Ecto neural progenitor cell (in vitro differentiated cells): ENCODE measurements around the gene AUTS2.

Source experiments
- DNase-seq: peaks from one replicate; pipeline ENCODE4 v3.0.0-alpha.2; 2018; ENCODE audit warnings: low spot score

AUTS2 gene

GRCh38 chr7:69599955-69600709, 1.9 kb downstream of the AUTS2 start:
- DNase-seq = peak; percentile 69

- no peak for DNase-seq
These were observed 2.6 kb downstream of the AUTS2 start for GRCh38 chr7:69600710-69601519.

GRCh38 chr7:69602522-69602921, 4.2 kb downstream of the AUTS2 start:
- no peak for DNase-seq

- DNase-seq = no peak
These were observed 5.1 kb downstream of the AUTS2 start for GRCh38 chr7:69603351-69603750.

DNA sequence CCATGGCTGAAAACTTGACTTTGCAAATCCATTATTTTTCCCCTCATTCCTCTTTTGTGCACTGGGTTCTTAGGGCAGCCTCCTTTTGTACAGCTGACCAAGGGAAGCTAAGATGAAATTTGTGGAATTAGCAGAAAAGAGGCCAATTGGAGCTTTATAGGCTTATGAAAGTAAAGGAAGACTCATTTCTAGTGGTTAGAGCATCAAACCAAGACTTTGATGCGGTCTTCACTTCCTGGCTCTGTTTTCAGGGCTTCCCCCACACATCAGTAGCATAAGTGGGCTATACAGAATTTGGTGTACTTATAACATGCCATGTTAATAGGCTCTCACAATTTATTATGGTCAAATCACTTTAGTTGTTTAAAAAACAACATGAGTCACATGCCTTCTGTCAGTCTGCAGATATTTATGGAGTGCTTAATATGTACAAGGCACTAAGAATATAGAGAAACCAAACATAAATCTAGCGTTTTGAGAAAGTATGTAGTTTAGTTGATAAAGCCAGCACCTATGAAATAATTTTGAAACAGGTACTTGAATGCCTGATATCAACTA, 5.7 kb downstream of the AUTS2 start:
- DNase-seq = no peak

GRCh38 chr7:69605070-69605469, 6.8 kb downstream of the AUTS2 start:
- DNase-seq = no peak

- no peak for DNase-seq
These were observed 7.3 kb downstream of the AUTS2 start for GRCh38 chr7:69605546-69605945.

DNA sequence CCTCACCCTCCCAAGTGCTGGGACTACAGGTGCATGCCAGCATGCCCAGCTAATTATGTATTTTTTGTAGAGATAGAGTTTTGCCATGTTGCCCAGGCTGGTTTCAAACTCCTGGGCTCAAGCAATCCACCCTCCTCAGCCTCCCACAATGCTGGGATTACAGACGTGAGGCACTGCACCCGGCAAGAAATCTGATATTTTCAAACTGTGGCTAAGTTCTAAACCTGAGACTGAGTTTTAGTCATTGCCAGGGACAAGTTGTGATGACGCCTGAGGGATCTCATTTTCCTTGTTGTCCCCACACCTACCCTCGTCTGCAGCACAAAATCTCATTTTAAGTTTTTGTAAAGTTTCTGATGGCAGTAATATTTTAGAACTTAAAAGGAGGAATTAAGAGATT, 9.8 kb downstream of the AUTS2 start:
- DNase-seq = no peak

DNA sequence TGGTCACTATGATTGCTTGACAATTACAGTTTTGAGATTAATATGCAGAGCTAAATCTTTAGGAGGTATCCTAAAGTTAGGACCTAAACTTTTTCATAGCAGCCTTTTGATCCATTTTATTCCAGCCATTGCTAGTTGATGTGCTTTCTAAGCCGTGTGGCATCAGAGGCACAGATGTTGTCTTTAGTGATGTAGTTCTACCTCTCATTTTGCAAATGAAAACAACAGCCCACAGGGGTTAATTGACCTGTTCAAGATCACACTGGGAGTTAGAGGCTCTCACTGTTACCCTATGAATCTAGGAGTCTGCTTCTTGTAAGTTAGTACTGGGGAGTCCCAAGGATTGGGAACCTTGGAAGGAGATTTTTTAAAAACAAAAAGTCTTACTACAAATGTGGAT, 10.6 kb downstream of the AUTS2 start:
- no peak for DNase-seq

- no peak for DNase-seq
These were observed 11.5 kb downstream of the AUTS2 start for GRCh38 chr7:69609541-69610373.

DNA sequence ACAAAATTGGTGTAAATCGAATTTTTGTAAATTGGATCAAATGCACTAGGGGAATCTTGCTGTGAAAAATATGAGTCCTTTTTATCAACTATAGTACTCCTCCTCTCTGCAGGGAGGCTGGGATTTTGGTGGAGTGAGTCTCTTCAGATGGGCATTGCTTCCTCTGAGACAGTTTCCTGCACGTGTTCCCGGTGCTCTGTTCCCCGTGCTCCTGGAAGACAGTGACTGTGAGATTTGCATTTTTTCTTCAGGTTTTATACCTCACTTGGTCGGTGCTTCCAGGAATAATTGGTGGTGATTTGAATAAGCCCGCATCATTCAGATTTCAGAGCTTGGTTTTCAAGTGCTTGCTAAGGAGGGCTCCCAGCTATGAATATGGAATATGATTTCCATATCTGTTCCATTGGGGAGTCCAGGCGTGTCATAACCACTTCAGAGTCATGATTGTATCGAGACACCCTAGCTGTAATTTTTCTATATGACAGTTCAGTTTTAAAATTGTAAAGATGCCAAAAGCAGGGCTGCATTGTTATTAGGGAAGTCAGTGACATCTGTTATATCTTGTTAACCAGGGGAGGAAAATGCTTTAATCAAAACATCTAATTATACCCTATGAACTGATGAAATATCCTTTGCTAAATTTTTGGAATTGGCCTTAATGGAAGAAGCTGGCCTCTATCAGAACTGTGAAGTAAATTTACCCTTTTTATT, 12.3 kb downstream of the AUTS2 start:
- DNase-seq = no peak

DNA sequence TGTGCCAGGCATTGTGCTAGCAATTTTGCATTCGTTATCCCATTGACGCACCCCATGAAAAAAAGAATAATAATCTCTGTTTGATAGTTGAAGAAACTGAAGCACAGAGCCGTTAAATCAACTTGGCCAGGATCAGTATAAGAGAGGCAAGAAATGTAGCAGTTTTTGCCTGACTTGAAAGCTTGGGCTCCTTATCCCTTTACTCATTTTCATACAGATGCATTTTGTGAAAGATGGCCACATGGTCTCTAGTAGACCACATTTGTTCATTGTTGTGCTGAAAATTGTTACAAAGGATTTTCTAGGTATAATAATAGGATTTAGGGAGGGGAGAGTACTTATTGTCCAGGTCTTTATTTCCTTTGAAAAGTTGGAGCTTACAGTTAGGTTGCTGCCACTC, 14.7 kb downstream of the AUTS2 start:
- no peak for DNase-seq

DNA sequence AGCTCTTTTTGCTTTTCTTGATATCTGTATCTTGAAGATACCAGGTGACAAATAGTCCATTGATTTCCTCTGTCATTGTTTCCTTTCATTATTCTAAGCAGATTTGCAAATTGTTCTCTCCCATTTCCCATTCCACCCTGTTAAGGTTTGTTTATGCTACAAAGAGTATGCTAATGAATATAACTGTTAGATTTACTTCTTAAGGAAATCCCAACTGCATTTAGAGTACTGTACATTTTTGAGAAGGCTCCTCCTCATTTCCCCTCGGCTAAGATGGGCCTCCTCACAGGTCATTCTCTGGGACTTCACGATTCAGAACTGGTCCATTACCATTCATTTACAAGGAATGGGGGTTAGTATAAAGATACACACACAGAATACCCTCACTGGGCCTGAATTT, 15.6 kb downstream of the AUTS2 start:
- DNase-seq = no peak

GRCh38 chr7:69615685-69616084, 17.4 kb downstream of the AUTS2 start:
- no peak for DNase-seq

DNA sequence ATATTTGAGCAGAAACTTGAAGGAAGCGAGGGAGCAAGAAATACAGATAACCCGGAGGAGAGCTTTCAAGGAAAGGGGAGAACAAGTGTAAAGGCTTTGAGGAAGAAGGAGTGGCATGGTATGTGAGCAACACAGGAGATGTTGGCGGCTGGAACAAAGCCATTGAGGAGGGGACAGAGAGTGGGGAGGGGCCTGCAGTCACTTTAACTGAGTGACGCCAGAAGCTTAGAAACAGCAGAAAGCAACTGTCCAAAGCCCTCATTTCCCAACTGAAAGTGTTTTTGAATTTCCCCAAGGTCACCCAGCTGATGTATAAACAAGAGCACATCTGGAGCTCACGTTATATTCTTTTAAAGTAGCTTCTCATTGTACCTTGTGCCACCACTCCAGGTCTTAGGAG, 19.1 kb downstream of the AUTS2 start:
- no peak for DNase-seq

DNA sequence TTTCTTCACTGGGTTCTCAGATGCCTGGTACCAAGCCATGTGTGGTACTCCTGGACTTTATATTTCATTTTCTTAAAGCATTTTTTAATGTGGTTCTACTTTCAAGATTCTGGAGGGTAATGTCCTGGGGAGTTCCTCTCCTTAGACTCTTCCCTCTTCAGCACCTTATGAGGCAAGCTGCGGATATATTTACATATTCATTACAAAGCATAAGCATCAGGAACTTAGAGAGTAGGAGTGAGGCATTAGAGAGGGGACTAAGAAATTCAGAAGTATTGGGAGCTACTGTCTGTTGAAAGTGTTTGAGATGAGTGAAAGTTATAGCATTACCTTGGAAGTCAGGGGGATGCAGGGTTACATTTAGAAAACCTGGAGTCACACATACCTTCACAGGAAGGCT, 20.8 kb downstream of the AUTS2 start:
- no peak for DNase-seq

- DNase-seq = no peak
These were observed 21.4 kb downstream of the AUTS2 start for GRCh38 chr7:69619635-69620034.

- DNase-seq = no peak
These were observed 21.8 kb downstream of the AUTS2 start for GRCh38 chr7:69620063-69620462.

DNA sequence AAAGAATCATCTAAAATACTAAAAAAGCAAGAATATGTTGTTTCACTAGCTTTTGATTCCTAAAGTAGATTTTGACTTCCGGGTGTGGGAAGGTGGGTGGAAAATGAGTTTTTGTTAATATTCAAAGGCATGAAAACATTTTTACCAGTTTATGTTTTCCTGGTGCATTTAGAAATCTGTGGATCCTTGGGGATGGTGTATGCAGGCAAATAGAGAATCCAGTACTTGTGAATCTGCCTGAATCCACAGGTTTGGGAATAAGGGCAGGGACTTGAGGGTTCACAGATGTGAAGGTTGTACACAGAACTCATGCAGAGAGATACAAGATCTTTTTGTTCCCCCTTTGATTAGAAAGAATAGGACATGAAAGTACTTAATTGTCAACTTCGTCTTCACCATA, 22.4 kb downstream of the AUTS2 start:
- DNase-seq = no peak

DNA sequence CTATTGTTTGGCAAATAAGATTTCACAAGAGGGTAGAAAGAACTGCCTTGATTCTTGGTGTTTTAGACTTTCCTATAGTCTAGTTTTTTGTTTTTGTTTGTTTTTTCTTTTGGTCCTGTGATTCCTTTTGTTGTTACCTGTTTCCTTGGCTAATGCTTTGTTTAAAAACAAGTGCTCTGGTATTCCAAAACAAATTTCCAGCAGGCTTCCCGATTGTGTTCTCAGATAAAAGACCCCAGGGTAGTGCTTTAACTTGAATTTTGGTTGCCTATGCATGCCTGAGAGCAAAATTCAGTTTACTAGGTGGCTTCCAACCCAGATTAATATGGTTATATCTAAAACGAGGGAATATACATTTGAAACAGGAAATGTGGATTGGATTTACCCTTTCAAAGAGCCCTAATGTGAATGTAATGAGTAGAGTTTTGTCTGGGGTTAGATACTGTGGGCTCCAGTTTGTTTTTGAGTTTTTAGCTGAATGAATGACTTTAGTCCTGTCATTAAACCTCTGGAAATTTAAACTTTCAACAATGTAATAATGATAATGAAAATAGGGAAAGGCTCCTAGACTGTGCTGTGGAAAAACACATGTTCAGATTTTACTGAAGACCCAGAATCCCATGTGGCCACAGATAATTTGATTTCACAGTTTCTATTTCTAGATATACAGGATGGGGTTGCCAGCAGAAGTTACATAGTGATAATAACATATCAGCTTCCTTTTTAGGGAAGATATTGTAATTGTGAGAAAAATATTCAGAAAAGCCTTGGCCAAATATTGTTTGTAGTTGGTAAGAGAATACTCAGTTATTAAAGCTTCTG, 23.9 kb downstream of the AUTS2 start:
- DNase-seq = no peak

GRCh38 chr7:69622960-69623359, 24.7 kb downstream of the AUTS2 start:
- no peak for DNase-seq
